Ishikawa (cell line): ENCODE data around the gene ATG12.

Experiments
- CEBPB ChIP-seq: IDR thresholded peaks from 2 replicates; pipeline ENCODE4 v1.6.1; 2012
- CREB1 ChIP-seq: IDR thresholded peaks from 2 replicates; pipeline ENCODE4 v1.6.1; 2012; ENCODE audit warnings: low read depth
- EGR1 ChIP-seq: IDR thresholded peaks from 2 replicates; pipeline ENCODE4 v1.6.1; 2012
- EP300 ChIP-seq: IDR thresholded peaks from 2 replicates; pipeline ENCODE4 v1.6.1; 2012; ENCODE audit warnings: borderline replicate concordance
- MAX ChIP-seq: IDR thresholded peaks from 2 replicates; pipeline ENCODE4 v1.6.1; 2012
- NFIC ChIP-seq: IDR thresholded peaks from 2 replicates; pipeline ENCODE4 v1.6.1; 2012
- RAD21 ChIP-seq: IDR thresholded peaks from 2 replicates; pipeline ENCODE4 v1.6.1; 2012; ENCODE audit warnings: low read depth
- REST ChIP-seq: IDR thresholded peaks from 2 replicates; pipeline ENCODE4 v1.6.1; 2012; ENCODE audit warnings: low read depth, mild to moderate bottlenecking
- TAF1 ChIP-seq: IDR thresholded peaks from 2 replicates; pipeline ENCODE4 v1.6.1; 2012; ENCODE audit warnings: low read depth, mild to moderate bottlenecking
- TCF12 ChIP-seq: IDR thresholded peaks from 2 replicates; pipeline ENCODE4 v1.6.1; 2012; ENCODE audit warnings: low read depth
- TEAD4 ChIP-seq: IDR thresholded peaks from 2 replicates; pipeline ENCODE4 v1.6.1; 2012
- USF1 ChIP-seq: IDR thresholded peaks from 2 replicates; pipeline ENCODE4 v1.6.1; 2012
- YY1 ChIP-seq: IDR thresholded peaks from 2 replicates; pipeline ENCODE4 v1.6.1; 2012; ENCODE audit warnings: low read depth
- ZBTB7A ChIP-seq: IDR thresholded peaks from 2 replicates; pipeline ENCODE4 v1.6.1; 2012; ENCODE audit warnings: low read depth

GRCh38 chr5:115872447-115872846 lies 31.1 kb upstream of the ATG12 start:
- no peak for TF ChIP-seq EP300
- TF ChIP-seq CREB1: no peak
- TF ChIP-seq TCF12: no peak
- TF ChIP-seq RAD21: no peak
- TF ChIP-seq REST: no peak
- TF ChIP-seq USF1: no peak
- TF ChIP-seq TEAD4: no peak
- no peak for TF ChIP-seq MAX
- TF ChIP-seq CEBPB: no peak
- no peak for TF ChIP-seq EGR1
- TF ChIP-seq NFIC: no peak
- TF ChIP-seq TAF1: no peak
- no peak for TF ChIP-seq ZBTB7A
- no peak for TF ChIP-seq YY1
